ENCODE results near the gene FN3K. TPM values are rescaled to one million over a fixed set of nuclear protein-coding genes. Genes with fewer than 3 reads are reported as not detected.

FN3K gene
- total and polyA plus RNA-seq, 7 experiments from 2014 or later: 0.97 to 14.1 (median 4.1) TPM

DNA sequence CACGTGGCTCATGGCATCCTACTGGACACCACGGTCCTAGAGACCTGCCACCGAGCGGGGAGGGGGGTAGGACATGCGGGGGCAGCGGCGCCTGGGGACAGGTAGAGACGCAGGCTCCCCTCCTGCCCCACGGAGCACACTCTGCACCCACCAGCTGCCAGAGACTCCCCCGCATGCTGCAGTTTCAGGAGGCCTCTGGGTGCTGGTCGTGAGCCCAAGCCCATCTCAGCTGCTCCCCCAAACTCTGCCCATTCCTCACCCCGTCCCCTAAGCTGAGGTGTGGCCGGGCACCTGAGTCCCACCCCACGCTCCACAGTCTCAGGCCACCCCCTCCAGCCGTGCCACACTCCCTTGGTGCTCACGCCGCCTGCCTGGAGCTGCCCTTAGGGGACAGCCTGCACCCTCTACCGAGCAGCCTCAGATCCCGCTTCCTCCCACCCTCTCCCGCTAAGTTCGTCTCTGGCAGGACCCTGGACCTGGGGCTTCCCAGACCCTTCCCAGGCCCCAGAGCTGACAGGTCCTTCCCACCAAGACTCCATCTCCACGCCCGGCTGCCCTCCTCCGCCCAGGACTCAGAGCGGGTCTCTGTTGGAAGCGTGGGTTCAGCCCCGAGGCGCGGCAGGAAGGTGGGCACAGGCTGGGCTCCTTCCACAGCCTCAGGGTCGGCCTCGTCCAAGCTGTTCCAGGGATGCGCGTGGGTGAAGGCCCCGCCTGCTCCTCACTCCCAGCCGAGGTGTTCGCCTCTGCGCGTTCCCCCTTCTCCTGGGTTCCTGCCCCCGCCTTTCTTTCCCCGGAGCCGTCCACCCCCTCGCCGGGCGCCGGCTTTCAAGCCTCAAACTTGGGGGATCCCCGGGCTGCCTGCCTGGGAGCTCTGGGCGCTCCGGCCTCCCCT is 38.3 kb upstream of the FN3K start:
- Mint-ChIP-seq H3K27ac (no peak overlapping the region), H3K9me3 (peaks cover 0 to 15% (median 8%) of the 10 kb centered on the region in 11 donors), H3K4me3 (peak overlapping the region in 9 of 10 donors; percentile 21 to 87 (median 61)), H3K36me3 (peaks cover 0 to 14% (median 9%) of the 10 kb centered on the region in 5 donors), H3K4me1 (peaks cover 0 to 16% (median 7%) of the 10 kb centered on the region in 7 donors), H3K27me3 (peaks cover 0 to 16% (median 0%) of the 10 kb centered on the region in 5 donors)
- Histone ChIP-seq H3K4me1 (ENCODE audit: control insufficient read depth in 2 of 2, insufficient read depth in 2 of 2, low read length in 2 of 2) (peaks cover 5 to 8% of the 10 kb centered on the region in 2 donors), H3K4me3 (ENCODE audit: low read length) (peak overlapping the region; percentile 6), H3K9me3 (ENCODE audit: control insufficient read depth in 2 of 3, low read length in 3 of 3) (peaks cover 0 to 7% (median 0%) of the 10 kb centered on the region in 3 experiments), H3K36me3 (ENCODE audit: control insufficient read depth in 2 of 3, insufficient read depth in 3 of 3, low read length in 3 of 3) (no peaks in the 10 kb centered on the region), H3K27ac (ENCODE audit: low read depth, low read length) (no peak overlapping the region), H3K27me3 (ENCODE audit: control insufficient read depth in 2 of 2, insufficient read depth in 2 of 2, low read length in 2 of 2) (no peaks in the 10 kb centered on the region)
- ATAC-seq: no peak
- DNase-seq: peak in 4 of 9 donors; percentile 7 to 46 (median 16)
- ChIA-PET POLR2A (interaction anchor here (0.6 to 2.5 kb wide), 3 partner anchors 15 to 564 kb away, joined by 3 to 14 read pairs (median 7); partner anchors contain the start of gene FN3KRP), CTCF (interaction anchor here (0.6 kb wide), 1 partner anchor 26 kb away, joined by 5 read pairs; no protein-coding TSS in a partner anchor)
- intact Hi-C loops (cut with micrococcal nuclease): loop anchor here in 1 of 2 donors (10.0 kb wide), 1 partner anchor 102 kb away; no protein-coding TSS in a partner anchor

DNA sequence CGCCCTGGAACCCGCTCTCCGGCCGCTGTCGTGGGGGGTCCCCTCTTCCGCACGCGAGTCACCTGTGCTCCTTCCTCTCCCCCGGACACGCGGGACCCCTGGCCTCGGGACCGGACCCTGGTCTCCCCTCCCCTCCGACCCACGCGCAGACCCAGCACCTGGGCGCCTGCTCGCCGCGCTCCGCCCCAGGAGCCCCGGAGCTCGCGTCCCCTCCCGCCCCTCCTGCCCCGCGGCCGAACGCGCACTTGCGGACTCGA is 37.7 kb upstream of the FN3K start:
- H3K27me3 Mint-ChIP-seq: peaks cover 0 to 16% (median 0%) of the 10 kb centered on the region in 5 donors
- H3K36me3 Mint-ChIP-seq: peaks cover 0 to 14% (median 9%) of the 10 kb centered on the region in 5 donors
- peak overlapping the region in 5 of 10 donors; percentile 28 to 87 (median 66) for H3K4me3 Mint-ChIP-seq
- H3K27ac Mint-ChIP-seq: no peak overlapping the region
- intact Hi-C loops (cut with micrococcal nuclease): loop anchor here (1.0 to 10.0 kb wide), 6 partner anchors 19 to 279 kb away; partner anchors contain the start of genes FN3KRP (in 2 of the 2), WDR45B (in 2 of the 2), HEXD (in 1 of the 2) and NARF (in 1 of the 2)
- Histone ChIP-seq H3K36me3 (ENCODE audit: control insufficient read depth in 2 of 3, insufficient read depth in 3 of 3, low read length in 3 of 3) (no peaks in the 10 kb centered on the region), H3K9me3 (ENCODE audit: control insufficient read depth in 2 of 3, low read length in 3 of 3) (peaks cover 0 to 7% (median 0%) of the 10 kb centered on the region in 3 experiments), H3K27me3 (ENCODE audit: control insufficient read depth in 2 of 2, insufficient read depth in 2 of 2, low read length in 2 of 2) (no peaks in the 10 kb centered on the region), H3K27ac (ENCODE audit: low read depth, low read length) (peak overlapping the region; percentile 41), H3K4me1 (ENCODE audit: control insufficient read depth in 2 of 2, insufficient read depth in 2 of 2, low read length in 2 of 2) (peaks cover 5 to 8% of the 10 kb centered on the region in 2 donors), H3K4me3 (ENCODE audit: low read length) (peak overlapping the region; percentile 6)
- peaks cover 0 to 16% (median 7%) of the 10 kb centered on the region in 7 donors for H3K4me1 Mint-ChIP-seq
- ATAC-seq (no peak), DNase-seq (peak in 1 of 9 donors; percentile 3)
- CTCF ChIA-PET: interaction anchor here (0.6 kb wide), 1 partner anchor 27 kb away, joined by 5 read pairs; no protein-coding TSS in a partner anchor
- POLR2A ChIA-PET: interaction anchor here (2.5 kb wide), 1 partner anchor 19 kb away, joined by 14 read pairs; the partner anchor contains the start of gene FN3KRP
- H3K9me3 Mint-ChIP-seq: peaks cover 0 to 15% (median 8%) of the 10 kb centered on the region in 11 donors

DNA sequence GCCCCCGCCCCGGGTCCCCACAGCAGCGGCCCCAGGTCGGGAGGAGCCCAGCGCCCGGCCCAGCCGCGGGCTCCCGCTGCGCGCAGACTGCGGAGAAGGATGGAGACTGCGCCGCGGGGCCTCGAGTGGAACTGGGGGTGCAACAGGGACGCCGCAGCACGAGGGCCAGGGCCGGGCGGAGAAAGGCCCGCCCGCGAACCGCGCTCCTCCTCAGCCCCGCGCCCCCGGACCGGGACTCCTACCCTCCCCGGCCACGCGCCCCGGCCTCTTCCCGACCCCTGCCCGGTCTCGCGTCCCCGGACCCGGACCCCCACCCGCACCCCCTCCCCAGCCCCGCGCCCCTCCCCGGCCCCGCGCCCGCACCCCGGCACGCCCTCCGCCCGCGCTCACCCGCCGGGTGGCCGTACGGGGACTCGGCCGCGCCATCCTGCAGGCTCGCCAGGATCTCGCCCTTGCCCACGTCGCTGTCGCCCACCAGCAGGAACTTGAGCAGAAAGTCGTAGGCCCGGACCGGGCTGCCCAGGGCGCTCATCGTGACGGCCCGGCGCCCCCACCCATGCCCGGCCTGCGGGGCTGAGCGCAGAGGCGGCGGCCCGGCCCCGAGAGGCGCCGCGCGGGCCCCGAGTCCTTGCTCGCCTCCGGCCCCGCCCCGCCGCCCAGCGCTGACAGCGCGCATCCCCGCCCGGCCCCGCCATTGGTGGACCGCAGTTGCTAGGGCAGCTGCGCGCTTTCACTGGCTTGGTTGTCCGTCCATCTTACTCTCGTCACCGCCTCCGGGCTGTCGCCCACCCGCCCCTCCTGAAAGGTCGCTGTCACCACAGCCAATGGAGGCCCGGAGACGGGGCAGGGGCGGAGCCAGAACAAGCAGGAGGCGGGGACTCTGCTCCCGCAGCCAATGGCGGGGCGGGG is 37.1 kb upstream of the FN3K start, which contains the start of gene RAB40B:
TSS of gene RAB40B (minus strand) at position 634 of the 909 bp plus-strand sequence. CDS start at position 532, 102 bp downstream.
- peaks cover 0 to 16% (median 7%) of the 10 kb centered on the region in 7 donors for H3K4me1 Mint-ChIP-seq
- peaks cover 0 to 16% (median 0%) of the 10 kb centered on the region in 5 donors for H3K27me3 Mint-ChIP-seq
- Histone ChIP-seq H3K4me3 (ENCODE audit: low read length) (peak within 1 kb of the TSS; percentile 83), H3K9me3 (ENCODE audit: control insufficient read depth in 2 of 3, low read length in 3 of 3) (peaks cover 0 to 7% (median 0%) of the 10 kb centered on the region in 3 experiments), H3K4me1 (ENCODE audit: control insufficient read depth in 2 of 2, insufficient read depth in 2 of 2, low read length in 2 of 2) (peaks cover 5 to 8% of the 10 kb centered on the region in 2 donors), H3K27me3 (ENCODE audit: control insufficient read depth in 2 of 2, insufficient read depth in 2 of 2, low read length in 2 of 2) (no peaks in the 10 kb centered on the region), H3K27ac (ENCODE audit: low read depth, low read length) (peak within 1 kb of the TSS; percentile 61), H3K36me3 (ENCODE audit: control insufficient read depth in 2 of 3, insufficient read depth in 3 of 3, low read length in 3 of 3) (no peaks in the 10 kb centered on the region)
- DNase-seq (peak; percentile 94 to 99 (median 99)), ATAC-seq (peak; percentile 98)
- H3K4me3 Mint-ChIP-seq: peak within 1 kb of the TSS; percentile 83 to 96 (median 89)
- ChIA-PET POLR2A (interaction anchor here (0.6 to 2.5 kb wide), 2 partner anchors 19 to 55 kb away, joined by 3 to 14 read pairs; partner anchors contain the start of gene FN3KRP), CTCF (interaction anchor here (0.5 to 0.6 kb wide), 2 partner anchors 28 to 38 kb away, joined by 3 to 5 read pairs; no protein-coding TSS in a partner anchor)
- H3K36me3 Mint-ChIP-seq: peaks cover 0 to 13% (median 9%) of the 10 kb centered on the region in 5 donors
- intact Hi-C loops (cut with micrococcal nuclease): loop anchor here (1.0 to 10.0 kb wide), 6 partner anchors 18 to 280 kb away; partner anchors contain the start of genes FN3KRP (in 2 of the 2), WDR45B (in 2 of the 2), HEXD (in 1 of the 2) and NARF (in 1 of the 2)
- H3K9me3 Mint-ChIP-seq: peaks cover 0 to 14% (median 8%) of the 10 kb centered on the region in 11 donors
- peak within 1 kb of the TSS in 6 of 9 donors; percentile 33 to 87 (median 76) for H3K27ac Mint-ChIP-seq

DNA sequence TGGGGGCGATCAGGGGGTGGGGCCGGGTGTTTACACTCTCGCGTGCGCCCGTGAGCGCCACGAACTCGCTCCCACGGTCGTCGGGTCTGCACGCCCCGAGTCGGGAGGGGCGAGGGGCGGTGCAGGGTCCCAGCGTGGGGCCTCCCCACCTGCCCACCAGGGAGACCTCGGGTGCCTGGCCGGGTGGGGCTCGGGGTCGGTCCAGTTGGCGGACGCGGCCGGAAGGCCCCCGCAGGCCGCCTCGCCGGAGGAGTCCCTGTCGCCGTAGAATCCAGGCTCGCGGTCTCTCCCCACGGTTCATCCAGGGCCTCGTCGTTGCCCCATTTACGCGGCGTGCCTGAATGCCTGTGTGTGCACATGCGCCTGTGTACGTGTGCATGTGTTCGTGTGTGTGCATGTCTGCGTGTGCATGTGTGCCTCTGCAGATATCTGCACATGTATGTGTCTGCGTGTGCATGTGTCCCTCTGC is 36.4 kb upstream of the FN3K start:
- Histone ChIP-seq H3K4me1 (ENCODE audit: control insufficient read depth in 2 of 2, insufficient read depth in 2 of 2, low read length in 2 of 2) (peaks cover 5 to 8% of the 10 kb centered on the region in 2 donors), H3K36me3 (ENCODE audit: control insufficient read depth in 2 of 3, insufficient read depth in 3 of 3, low read length in 3 of 3) (no peaks in the 10 kb centered on the region), H3K27ac (ENCODE audit: low read depth, low read length) (peak overlapping the region; percentile 58), H3K27me3 (ENCODE audit: control insufficient read depth in 2 of 2, insufficient read depth in 2 of 2, low read length in 2 of 2) (no peaks in the 10 kb centered on the region), H3K4me3 (ENCODE audit: low read length) (peak overlapping the region; percentile 83), H3K9me3 (ENCODE audit: control insufficient read depth in 2 of 3, low read length in 3 of 3) (peaks cover 0 to 7% (median 0%) of the 10 kb centered on the region in 3 experiments)
- H3K27ac Mint-ChIP-seq: peak overlapping the region in 6 of 9 donors; percentile 33 to 87 (median 76)
- ChIA-PET CTCF (no interaction called here), POLR2A (interaction anchor here (2.5 kb wide), 1 partner anchor 18 kb away, joined by 14 read pairs; the partner anchor contains the start of gene FN3KRP)
- DNase-seq: no peak
- peak overlapping the region; percentile 83 to 96 (median 89) for H3K4me3 Mint-ChIP-seq
- peaks cover 0 to 10% (median 8%) of the 10 kb centered on the region in 5 donors for H3K36me3 Mint-ChIP-seq
- H3K4me1 Mint-ChIP-seq: peaks cover 0 to 16% (median 7%) of the 10 kb centered on the region in 7 donors
- peaks cover 0 to 16% (median 0%) of the 10 kb centered on the region in 5 donors for H3K27me3 Mint-ChIP-seq
- no peak for ATAC-seq
- intact Hi-C loops (cut with micrococcal nuclease): loop anchor here (1.0 to 10.0 kb wide), 6 partner anchors 17 to 281 kb away; partner anchors contain the start of genes FN3KRP (in 2 of the 2), WDR45B (in 2 of the 2), HEXD (in 1 of the 2) and NARF (in 1 of the 2)
- peaks cover 0 to 12% (median 8%) of the 10 kb centered on the region in 11 donors for H3K9me3 Mint-ChIP-seq

DNA sequence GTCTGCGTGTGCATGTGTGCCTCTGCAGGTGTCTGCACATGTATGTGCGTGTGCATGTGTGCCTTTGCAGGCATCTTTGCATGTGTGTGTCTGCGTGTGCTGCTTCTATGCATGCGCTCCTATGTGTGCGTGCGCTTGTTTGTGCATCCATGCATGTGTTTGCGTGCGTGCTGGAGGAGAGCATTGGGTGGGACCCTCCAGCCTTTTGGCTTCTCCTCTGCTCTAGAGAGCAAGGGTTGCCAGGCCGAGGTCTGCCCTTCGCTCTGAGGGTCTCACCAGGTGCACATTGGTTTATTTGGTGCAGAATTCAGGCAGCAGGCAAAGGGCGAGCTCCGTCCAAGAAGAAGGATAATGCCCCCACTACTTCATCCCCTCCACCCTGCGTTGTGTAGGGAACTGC is 35.9 kb upstream of the FN3K start:
- peak overlapping the region; percentile 83 for H3K4me3 ChIP-seq (ENCODE audit: low read length)
- ATAC-seq: no peak
- H3K27ac ChIP-seq (ENCODE audit: low read depth, low read length): no peak overlapping the region
- peaks cover 5 to 8% of the 10 kb centered on the region in 2 donors for H3K4me1 ChIP-seq (ENCODE audit: control insufficient read depth in 2 of 2, insufficient read depth in 2 of 2, low read length in 2 of 2)
- DNase-seq: no peak
- H3K9me3 Mint-ChIP-seq: peaks cover 0 to 8% (median 3%) of the 10 kb centered on the region in 11 donors
- H3K9me3 ChIP-seq (ENCODE audit: control insufficient read depth in 2 of 3, low read length in 3 of 3): peaks cover 0 to 5% (median 0%) of the 10 kb centered on the region in 3 experiments
- peaks cover 0 to 14% (median 0%) of the 10 kb centered on the region in 5 donors for H3K27me3 Mint-ChIP-seq
- H3K36me3 Mint-ChIP-seq: peaks cover 0 to 5% (median 5%) of the 10 kb centered on the region in 5 donors
- H3K36me3 ChIP-seq (ENCODE audit: control insufficient read depth in 2 of 3, insufficient read depth in 3 of 3, low read length in 3 of 3): no peaks in the 10 kb centered on the region
- CTCF ChIA-PET: no interaction called here
- no peaks in the 10 kb centered on the region for H3K27me3 ChIP-seq (ENCODE audit: control insufficient read depth in 2 of 2, insufficient read depth in 2 of 2, low read length in 2 of 2)
- POLR2A ChIA-PET: no interaction called here
- intact Hi-C loops (cut with micrococcal nuclease): loop anchor here in 1 of 2 donors (10.0 kb wide), 1 partner anchor 105 kb away; no protein-coding TSS in a partner anchor
- H3K4me1 Mint-ChIP-seq: peaks cover 0 to 16% (median 7%) of the 10 kb centered on the region in 7 donors
- H3K4me3 Mint-ChIP-seq: peak overlapping the region; percentile 83 to 96 (median 89)
- peak overlapping the region in 5 of 9 donors; percentile 16 to 77 (median 56) for H3K27ac Mint-ChIP-seq

Data from naive thymus-derived CD4-positive, alpha-beta T cell (primary cell).